Activated CD4-positive, alpha-beta T cell treated with anti-CD3 and anti-CD28 coated beads, Interleukin-2, amount 50 U/mL, for 1 hour (primary cell): ENCODE results near the gene BABAM2.
"Not testable (repeated sequence)": the region's sequence is repeated elsewhere in the genome, so short reads cannot be mapped to it uniquely, and the experiment has no call there.

Source experiments
- DNase-seq: peaks from one replicate; pipeline ENCODE4 v3.0.0-alpha.2; 2020

BABAM2 gene

DNA sequence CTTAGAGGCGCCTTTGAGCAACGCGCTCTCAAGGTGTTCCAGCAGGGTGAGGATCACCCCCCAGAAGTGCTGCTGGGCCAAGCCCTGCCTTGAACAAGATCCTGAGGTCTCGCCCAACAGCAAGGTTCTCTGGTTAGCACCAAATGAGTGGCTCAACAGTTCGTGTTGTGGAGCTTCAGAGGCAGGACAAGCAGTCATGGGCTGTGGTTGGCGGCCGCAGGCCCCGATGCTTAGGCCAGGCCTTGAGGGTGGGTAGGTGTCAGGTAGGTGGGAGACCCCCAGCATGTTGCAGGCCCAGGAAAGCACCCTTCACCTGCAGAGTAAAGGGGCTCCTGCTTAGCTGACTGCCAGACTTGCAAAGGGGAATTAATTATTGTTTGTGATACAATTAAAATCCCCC is 431.9 kb downstream of the BABAM2 start:
- no peak for DNase-seq

DNA sequence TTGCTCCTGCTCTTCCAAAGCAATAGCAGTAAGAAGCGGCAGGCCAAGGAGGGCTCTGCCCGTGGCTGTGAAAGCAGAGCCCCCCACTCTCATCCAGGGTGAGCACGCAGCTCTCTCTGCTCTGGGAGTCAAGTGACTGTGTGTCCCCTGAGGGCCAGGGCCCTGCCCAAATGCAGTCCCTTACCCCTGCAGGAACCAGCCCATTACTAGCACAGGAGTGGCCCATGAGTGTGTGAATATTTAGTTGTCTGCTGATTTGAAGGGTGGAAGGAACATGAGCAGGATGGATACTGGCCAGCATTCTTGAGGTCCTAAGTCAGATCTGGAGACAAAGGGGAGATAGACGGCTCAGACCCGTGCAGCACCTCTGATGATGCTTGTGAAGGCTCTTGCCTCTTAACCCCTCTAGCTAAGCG is 432.5 kb downstream of the BABAM2 start:
- DNase-seq = no peak

DNA sequence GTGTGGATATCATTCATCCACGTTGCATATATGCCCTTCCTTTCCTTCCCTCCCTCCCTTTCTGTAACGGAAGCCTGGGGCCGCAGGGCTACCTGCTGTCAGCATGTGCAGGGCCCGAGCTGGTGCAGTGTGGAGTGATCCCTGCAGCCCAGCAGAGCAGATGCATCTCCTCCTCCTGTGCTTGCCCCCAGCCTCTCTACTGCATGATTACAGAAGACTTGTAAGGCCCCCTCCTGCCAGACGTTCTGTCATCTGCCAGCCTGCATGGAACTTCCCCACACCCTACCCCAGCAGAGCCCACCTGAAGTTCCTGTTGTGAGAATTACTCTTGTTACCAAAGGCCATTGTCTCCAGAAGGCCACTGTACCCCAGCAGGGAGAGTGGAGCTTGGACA is 434.6 kb downstream of the BABAM2 start:
- no peak for DNase-seq

DNA sequence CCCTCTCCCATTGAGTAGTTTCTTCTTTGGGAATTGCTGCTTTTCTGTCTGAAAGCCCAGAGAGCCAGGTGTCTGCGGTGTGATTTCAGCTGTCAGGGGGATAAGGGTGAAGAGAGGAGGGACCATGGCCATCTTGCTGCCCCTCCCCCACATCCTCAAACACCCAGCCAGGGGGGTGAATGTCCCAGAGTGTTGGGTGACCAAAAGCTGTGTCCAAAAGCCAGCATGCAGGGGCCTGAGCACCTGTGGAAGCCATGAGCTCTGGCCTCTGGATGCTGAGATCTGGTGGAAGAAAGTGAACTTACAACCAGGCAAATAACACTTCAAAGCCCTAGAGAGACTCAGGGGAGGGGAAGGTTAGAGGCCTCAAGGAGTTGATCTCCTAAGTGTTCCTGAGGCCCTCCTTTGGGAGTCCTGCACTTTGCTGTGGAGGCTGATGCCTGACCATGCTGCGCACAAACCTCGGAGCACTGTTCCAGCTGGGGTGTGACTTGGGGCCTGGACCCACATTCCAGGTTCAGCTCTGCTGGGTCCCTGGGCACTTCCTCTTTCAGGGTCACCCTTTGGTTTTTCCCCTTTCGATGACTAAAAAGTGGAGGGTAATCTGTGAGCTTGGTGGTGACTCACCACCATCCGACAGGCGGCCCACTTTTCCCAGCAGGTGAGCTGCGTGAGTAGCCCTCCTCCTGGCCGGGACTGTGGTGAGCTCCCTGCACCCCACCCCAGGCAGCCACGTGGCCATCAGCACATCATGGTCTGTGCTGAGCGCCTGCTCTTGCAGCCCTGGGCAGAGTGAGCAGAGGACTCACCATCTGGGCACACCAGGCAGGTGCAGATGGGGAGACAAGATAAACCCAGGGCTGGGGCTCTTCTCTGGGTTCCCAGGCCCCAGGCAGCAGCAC is 435.3 kb downstream of the BABAM2 start:
- no peak for DNase-seq

DNA sequence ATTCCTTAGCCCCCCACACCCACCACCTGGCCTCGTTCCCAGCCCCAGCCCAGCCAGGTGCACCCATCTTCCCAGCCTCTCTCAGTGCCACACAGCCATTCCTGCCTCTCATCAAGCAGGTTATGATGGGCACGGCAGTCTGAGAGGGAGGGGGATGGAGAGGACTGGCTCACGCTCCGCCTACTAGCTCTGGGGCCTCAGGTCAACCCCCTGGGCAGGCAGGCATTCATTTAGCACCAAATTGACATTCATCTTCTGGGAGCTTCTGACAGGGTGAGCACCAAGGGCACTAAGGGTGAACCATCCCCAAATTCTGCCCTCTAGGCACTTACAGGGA is 435.9 kb downstream of the BABAM2 start:
- DNase-seq = no peak

DNA sequence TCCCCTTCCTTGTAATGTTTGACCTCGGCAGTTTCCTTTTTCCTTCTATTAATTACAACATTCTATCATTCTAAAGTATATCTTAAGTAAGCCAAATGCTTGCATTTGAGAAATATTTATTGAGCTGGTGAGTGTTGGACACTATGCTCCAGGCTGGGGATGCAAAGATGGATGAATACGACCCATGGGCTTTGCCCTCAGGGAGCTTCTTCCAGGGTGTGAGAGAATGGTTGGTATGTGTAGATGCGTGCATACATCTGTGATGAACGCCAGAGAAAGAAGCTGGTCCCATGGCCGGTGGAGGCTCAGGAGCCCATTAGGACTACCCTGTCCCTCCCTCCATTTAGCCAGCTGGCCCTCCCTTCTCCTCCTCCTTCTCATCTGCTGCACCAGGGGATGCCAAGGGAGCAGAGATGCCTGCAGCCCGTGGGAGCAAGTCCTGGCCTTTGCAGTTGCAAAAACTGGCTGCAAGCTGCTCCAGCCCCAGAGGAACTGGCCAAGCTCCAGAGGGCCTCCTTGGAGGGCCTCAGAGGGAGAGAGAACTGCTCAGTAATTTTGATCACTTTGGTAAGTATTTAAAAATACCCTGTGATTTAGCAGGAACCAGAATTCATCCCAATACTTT is 436.5 kb downstream of the BABAM2 start:
- no peak for DNase-seq

DNA sequence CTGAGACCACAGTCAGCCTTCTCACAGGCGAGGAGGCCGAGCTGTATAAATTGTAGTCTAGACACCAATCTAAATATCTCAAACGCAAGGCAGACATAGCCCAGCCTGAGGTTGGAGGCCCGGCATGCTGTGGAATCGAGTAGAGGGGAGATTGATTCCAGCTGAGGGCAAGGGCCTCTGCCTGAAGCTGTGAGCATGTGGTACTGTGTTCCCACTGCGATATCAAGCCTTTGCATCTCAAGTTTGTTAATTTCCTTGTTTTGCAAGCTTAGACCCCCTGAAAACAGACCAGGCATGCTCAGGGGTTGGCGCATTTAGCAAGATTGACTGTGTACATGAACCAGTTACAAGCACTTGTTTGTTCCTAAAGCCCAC is 437.0 kb downstream of the BABAM2 start:
- no peak for DNase-seq

DNA sequence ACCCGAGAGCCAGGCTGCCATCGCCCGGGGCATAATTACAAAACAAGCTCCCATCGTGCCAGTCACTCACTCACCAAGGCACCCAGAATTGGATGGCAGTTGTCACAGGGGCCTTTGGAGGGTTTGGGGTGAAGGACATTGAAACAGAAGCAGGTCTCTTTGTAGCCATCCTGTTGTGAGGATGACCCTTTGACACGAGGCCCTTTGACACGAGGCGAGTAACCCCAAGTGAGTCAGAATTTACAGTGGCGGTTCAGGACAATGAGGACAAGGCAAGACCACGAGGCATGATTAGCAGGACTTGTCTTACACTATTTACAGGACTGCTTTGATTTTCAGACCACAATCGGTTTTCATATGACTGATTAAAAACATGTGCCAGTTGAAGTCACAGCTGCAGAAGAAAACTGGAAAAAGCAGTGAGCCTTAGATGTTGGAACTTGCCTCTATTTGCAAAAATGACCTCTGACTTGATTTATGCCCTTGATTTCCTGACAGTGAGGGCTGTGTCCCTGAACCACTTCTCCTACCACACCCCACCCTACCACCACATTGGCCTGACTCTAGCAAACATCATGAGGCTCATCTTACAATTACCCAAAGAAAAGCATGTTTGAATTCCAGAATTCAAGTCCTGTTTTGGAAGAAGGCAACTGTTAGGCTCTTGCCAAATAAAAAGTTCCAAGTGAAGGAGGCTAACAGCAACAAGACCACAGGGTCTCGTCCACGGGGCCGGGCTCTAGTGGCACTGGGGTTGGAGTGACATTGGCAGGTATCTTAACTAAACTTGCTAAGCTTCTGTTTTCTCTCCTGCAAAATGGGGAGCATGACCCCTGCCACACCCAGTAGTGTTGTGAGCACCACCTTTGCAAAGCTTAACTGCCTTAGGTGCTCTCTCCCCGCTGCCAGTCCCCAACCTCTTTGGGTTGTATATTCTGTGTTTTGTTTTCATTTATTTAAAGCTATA is 437.7 kb downstream of the BABAM2 start:
- no peak for DNase-seq

DNA sequence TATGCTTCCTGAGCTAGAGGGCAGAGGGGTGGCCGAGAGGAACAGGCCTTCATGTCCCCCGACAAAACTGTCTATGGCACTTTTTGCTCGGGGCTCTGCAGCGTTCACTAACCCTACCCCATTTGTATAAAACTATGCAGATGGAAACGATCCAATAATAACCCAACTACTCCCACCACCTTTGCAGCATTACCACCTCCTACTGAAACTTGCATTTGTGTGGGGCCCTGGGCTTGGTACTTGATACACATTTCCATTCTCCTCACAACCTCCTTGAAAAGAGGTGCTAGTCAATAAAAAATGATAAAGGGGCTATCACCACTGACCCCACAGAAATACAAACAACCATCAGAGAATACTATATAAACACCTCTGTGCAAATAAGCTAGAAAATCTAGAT is 438.7 kb downstream of the BABAM2 start:
- DNase-seq = no peak

DNA sequence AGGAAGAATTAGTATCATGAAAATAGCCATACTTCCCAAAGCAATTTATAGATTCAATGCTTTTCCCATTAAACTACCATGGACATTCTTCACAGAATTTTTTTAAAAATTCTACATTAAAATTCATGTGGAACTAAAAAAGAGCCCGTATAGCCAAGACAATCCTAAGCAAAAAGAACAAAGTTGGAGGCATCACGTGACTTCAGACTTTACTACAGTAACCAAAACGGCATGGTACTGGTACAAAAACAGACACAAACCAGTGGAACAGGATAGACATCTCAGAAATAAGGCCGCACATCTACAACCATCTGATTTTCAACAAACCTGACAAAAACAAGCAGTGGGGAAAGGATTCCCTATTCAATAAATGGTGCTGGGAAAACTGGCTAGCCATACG is 440.2 kb downstream of the BABAM2 start:
- not testable (repeated sequence) for DNase-seq

DNA sequence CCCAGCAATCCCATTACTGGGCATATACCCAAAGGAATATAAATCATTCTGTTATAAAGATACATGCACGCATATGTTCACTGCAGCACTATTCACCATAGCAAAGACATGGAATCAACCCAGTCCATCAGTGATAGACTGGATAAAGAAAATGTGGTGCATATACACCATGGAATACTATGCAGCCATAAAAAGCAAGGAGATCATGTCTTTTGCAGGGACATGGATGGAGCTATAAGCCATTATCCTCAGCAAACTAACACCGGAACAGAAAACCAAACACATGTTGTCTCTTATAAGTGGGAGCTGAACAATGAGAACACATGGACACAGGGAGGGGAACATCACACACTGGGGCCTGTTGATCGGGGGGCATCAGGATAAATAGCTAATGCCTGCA is 441.3 kb downstream of the BABAM2 start:
- DNase-seq = not testable (repeated sequence)

DNA sequence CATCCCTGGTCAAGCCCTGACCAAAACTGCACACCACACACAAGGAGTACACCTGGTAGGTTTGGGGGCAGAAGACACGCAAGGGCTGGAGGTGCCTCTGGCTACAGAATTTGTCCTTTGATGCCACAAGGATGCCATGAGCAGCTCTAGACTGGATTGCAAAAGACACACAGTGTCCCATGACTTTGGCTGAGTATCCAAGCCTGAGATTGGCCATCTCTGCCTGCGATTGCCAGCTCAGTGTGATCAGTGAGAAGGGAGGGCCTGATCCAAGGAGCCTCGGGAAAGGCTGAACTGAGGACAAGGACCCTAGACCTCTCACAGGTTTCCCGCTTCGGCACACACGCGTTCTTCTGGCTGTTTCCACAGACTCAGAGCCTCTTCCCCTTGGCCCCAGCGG is 442.2 kb downstream of the BABAM2 start:
- no peak for DNase-seq

DNA sequence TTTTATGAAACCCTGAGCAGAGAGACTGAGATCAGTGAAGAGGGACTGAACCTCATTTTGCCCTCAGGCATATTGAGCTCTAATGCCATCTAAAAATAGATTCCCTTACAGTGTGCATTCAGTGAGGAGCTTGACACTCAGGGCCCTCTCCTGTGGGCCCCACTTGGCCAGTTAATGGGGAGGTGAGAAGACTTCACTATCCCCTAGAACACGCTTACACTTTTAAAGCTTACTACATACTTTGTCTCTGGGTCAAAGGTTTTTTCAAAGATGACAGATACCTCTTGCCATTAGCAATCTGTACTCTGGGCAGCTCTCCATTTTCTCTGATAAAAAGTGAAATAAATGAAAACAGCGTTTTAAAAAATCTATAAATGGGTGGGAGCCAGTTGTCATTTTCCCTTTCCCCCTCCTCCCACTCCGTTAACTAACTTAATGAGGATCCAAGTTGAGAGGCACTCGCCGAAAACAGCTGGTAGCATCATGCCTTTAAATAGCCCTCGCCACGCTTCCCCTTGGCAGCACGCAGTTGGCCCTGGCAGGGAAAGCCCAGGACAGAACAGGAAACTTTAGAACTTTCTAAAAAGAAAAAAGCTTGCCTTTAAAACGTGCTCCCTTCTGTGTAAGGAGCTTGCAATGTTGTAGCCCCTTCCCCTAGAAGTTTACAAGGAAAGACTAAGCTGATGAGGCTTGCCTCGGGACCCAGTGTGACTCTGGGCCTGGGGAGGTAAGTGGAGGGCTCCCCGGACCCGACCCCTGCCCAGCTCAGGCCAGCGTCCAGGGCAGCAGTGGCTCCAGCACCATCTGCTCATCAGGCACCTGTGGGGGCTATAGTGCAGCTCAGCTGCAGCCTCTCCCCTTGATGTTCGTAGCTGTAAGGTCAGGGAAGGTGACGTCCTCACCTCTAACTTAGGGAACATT is 443.3 kb downstream of the BABAM2 start:
- no peak for DNase-seq

DNA sequence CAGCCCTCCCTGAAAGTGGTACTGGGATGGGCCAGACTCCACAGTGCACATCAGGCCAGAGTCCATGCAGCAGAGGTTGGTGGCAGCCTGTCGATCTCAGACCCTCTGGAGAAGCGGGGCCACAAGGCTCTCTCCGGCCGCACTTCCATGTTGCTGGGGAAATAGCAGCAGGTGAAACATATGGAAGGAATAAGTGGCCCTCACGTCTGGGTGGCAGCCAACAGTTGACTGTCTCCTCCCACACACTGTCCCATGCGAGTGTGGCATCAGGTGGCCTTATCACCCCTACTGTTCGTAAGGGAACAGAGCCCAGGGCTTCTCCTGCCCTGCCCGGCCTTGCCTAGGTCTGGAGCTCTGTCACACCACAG is 444.0 kb downstream of the BABAM2 start:
- DNase-seq = no peak

DNA sequence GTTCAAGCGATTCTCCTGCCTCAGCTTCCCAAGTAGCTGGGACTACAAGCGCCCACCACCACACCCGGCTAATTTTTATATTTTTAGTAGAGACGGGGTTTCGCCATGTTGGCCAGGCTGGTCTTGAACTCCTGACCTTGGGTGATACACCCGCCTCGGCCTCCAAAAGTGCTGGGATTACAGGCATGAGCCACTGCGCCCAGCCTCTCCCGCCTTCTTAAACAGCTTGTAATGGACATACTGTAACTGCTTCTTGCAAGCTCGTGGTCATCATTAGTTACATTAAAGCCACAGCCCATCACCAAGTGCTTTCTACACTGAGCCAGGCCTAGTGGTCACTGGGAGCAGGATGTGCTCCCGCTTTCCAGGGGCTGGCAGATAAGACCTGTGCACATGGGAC is 444.7 kb downstream of the BABAM2 start:
- DNase-seq = not testable (repeated sequence)

DNA sequence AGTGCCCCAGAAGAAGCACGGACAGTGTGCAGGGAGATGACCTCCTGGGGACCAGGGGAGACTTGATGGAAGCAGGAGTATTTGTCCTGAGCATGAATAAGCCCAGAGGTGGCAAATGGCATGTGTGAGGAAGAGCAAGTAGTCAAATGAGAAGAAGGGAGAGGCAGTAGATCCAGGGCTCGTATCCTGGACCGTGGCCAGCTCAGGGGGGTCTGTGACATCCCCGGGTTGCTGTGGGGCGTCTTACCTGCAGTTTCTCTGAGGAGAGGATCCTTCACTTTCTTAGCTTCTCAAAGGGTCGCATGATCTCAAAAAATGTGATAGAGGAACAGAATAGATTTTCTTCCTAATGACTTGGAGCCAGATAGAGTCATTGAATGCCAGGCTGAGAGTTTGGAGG is 445.1 kb downstream of the BABAM2 start:
- DNase-seq = no peak

DNA sequence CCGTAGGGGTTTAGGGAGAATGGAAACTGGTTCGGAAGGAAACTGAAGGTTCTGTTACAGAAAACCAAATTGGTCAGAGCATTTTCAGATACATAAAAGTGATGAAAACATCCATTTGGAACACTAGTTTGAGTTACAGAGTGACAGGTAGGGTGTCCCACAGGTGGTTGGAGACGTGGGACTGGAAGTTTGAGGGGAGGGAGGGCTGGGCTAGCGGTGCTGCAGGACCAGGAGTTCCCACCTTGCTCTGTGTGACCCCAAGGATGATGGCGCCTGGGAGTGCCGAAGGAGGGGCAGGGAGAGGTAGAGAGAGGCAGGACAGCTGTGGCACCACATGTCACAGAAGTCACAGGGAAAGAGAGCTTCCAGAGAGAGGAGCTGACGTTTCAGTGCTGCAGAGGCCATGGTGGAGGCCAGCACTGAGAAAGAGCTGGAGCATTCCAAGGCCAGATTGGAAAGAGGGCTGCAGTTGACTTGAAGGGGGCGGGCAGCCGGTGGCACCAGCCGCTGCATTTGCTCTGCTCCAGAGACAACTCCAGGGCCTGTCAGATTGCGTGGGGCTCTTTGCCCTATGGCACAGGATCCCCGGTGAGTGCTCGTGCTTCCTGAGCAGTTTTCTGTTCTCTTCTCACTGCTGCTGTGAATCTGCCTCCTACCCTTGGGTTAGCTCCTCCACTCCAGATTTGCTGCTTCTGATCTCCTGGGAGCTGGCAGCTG is 445.9 kb downstream of the BABAM2 start:
- DNase-seq = no peak

DNA sequence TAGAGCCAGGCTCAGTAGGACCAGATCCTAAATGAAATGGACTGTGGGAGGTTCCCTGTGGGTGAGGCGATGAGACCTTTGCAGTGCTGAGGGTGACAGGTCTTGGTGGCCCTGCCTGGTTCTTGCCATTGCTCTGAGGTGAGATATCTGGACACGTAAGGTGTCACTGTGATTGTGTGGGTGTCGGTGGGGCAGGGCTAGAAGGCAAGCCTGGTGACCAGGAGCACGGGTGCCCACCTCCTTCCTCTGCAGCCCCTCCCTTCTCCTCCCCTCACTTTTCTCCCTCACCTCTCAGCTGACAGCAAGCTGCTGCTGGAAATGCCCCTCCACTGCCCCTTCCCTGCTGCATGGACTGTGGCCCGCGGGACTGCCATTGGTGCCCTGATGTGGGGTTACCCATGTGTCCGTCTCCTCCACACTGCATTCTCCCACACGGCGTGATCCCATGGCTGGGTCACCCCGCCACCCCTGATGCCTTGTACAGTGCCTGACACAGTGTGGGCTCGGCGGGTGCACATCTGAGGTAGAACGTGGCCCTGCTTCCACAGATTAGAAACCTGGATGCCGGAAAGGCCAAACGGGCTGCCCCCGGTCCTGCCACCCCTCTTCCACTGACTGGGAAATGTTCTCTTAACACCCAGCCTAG is 446.6 kb downstream of the BABAM2 start:
- no peak for DNase-seq

DNA sequence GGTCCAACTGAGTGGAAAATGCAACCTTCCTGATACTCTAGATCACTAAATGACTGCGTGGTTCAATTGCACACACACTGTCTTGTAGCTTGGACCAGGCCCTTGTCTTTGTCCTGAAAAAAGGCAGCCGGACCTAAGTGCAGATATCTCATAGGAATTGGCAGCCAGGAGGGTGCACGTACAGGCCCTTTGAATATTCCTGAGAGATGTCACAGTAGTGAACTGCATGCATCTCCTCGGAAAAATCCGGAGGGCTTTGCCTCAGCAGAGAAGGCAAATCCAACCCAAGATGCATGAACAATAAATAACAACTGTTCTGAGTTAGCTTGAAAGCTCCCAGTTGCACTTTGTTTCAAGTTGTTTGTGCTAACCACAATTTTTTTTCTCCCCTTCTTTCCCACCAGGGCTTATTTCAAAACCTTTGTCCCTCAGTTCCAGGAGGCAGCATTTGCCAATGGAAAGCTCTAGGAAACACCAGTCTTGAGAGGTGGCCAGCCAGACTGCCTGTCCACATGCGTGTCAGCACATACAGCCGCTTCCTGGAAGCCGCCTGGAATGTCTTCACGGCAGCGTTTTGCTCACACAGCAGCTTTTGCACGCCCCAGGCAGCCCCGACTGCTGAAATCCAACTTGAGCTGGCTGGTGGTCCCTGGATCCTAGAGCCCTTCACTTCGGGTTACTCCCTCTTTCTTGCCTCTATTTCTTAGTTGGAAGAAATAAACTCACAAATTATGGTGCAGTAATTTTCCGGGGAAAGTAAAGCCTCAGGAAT is 447.7 kb downstream of the BABAM2 start:
- DNase-seq = no peak

DNA sequence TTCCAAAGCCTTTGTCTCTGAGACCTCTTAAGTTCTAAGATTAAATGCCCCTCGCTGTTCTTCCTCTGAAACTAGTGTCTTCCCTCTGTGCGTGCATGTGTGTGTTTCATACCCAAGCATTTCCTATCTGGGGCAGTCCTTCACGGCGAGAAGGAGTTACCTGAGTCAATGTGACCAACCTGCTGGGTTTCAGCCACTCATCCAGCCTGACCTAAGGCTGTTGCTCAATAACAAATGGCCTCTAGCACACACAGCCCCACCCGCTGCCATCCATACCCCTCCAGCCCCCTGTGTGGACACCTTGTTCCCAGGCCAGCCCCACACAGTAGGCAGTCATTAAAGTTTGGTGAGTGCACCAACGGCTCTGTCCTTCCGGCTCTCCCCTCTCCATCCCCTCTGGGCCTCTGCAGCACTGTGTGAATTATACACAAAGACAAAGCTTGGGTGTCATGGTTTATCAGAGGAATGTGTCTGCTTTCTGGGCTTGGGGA is 448.3 kb downstream of the BABAM2 start:
- DNase-seq = no peak
